ENCODE data around the gene ADRA2B.
"Not testable (repeated sequence)": the region's sequence is repeated elsewhere in the genome, so short reads cannot be mapped to it uniquely, and the experiment has no call there.

- not testable (repeated sequence) for TF ChIP-seq CTCF (IDR thresholded peaks at IDR 0.05); ZFX (IDR thresholded peaks at IDR 0.05; ENCODE audit: borderline replicate concordance)
These were observed 52.2 kb downstream of the ADRA2B start for GRCh38 chr2:96064047-96064675.
